Upper lobe of right lung (tissue), 1 donor: ENCODE measurements around the gene C11orf71. TPM values are rescaled to one million over a fixed set of nuclear protein-coding genes. Genes with fewer than 3 reads are reported as not detected.
A peak's percentile ranks its signal among the peaks of the same experiment; 100 is the strongest.

Experiments
- ATAC-seq: fragments of 200-7000 bp; cut with Tn5 transposase; one replicate; pipeline ENCODE4 v1.9.1; 2020; ENCODE audit warnings: mild to moderate bottlenecking, moderate library complexity
- DNase-seq: peaks from one replicate; pipeline ENCODE4 v3.0.0-alpha.2; 2020
- H3K27ac ChIP-seq: fragments of 200-600 bp; one replicate; pipeline ENCODE4 v1.8.0; 2022
- H3K27me3 ChIP-seq: fragments of 200-600 bp; one replicate; pipeline ENCODE4 v1.8.0; 2022; ENCODE audit warnings: mild to moderate bottlenecking
- H3K36me3 ChIP-seq: fragments of 200-600 bp; one replicate; pipeline ENCODE4 v1.8.0; 2022
- H3K4me1 ChIP-seq: fragments of 200-600 bp; one replicate; pipeline ENCODE4 v1.8.0; 2022
- H3K4me3 ChIP-seq: fragments of 200-600 bp; one replicate; pipeline ENCODE4 v1.8.0; 2022; ENCODE audit warnings: mild to moderate bottlenecking
- H3K9me3 ChIP-seq: fragments of 200-600 bp; one replicate; pipeline ENCODE4 v1.8.0; 2022
- intact Hi-C: fragments of 100-400 bp; cut with DNase I; formaldehyde crosslinking; loops from one replicate; pipeline ENCODE4 v1.11.0; 2022
- total RNA-seq: library from RNA; stranded (reverse); fragmentation: NEBNext Ultra II Directional; extraction: Animal tissue kit (Norgen Biotek cat#: 25700); gene quantifications from one replicate; pipeline ENCODE4 v1.2.1, GENCODE V29; 2021
- TF ChIP-seq, protein P1 (sequence below): fragments of 200-600 bp; IDR thresholded peaks from one replicate; pipeline ENCODE4 v1.8.0; 2022; ENCODE audit warnings: antibody characterized with exemption
- donor health status: DM: no; HTN: yes; CAD: no; lungs with severe emphysema.

Gene C11orf71
- total RNA-seq, 1 donor from 2014 or later: 8.1 TPM

DNA sequence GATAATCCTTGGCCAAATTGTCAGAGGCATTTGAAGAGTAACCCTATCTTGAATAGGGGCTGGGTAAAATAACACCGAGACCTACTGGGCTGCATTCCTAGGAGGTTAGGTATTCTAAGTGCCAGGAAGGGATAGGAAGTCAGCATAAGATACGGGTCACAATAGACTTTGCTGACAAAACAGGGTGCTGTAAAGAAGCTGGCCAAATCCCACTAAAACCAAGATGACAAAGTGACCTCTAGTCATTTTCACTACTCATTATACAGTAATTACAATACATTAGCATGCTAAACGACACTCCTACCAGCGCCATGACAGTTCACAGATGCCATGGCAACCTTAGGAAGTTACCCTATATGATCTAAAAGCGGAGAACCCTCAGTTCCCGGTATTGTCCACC is 38.0 kb upstream of the C11orf71 start:
- H3K36me3 ChIP-seq: no peaks in the 10 kb centered on the region
- peak; percentile 42 for ATAC-seq
- TF ChIP-seq, protein P1, sequence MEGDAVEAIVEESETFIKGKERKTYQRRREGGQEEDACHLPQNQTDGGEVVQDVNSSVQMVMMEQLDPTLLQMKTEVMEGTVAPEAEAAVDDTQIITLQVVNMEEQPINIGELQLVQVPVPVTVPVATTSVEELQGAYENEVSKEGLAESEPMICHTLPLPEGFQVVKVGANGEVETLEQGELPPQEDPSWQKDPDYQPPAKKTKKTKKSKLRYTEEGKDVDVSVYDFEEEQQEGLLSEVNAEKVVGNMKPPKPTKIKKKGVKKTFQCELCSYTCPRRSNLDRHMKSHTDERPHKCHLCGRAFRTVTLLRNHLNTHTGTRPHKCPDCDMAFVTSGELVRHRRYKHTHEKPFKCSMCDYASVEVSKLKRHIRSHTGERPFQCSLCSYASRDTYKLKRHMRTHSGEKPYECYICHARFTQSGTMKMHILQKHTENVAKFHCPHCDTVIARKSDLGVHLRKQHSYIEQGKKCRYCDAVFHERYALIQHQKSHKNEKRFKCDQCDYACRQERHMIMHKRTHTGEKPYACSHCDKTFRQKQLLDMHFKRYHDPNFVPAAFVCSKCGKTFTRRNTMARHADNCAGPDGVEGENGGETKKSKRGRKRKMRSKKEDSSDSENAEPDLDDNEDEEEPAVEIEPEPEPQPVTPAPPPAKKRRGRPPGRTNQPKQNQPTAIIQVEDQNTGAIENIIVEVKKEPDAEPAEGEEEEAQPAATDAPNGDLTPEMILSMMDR: no peak
- H3K27me3 ChIP-seq: no peaks in the 10 kb centered on the region
- H3K4me3 ChIP-seq: peak overlapping the region; percentile 85
- peak overlapping the region; percentile 88 for H3K27ac ChIP-seq
- peaks cover 18% of the 10 kb centered on the region for H3K4me1 ChIP-seq
- DNase-seq: no peak
- H3K9me3 ChIP-seq: no peaks in the 10 kb centered on the region
- intact Hi-C loops: no loop called here

DNA sequence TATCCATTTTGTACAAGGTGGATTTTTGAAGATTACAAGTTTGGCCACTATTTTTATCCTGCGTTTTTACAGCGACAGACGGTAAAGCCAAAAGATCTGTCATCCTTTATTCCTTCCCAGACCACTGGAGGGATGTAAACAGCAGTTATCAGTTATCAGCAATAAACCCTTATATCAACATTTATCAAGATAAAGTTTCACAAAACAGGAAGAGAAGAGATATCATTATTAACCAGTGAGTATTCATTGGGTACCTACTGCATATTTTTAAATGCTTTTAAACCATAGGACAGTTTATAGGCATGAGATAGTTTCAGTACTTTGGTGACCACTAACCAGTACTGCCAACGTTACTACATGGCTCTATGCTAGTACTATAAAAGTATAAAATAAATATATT is 33.1 kb upstream of the C11orf71 start:
- Histone ChIP-seq H3K27ac (no peak overlapping the region), H3K4me1 (peaks cover 1% of the 10 kb centered on the region), H3K4me3 (no peak overlapping the region), H3K27me3 (no peaks in the 10 kb centered on the region), H3K36me3 (no peaks in the 10 kb centered on the region), H3K9me3 (no peaks in the 10 kb centered on the region)
- ATAC-seq: no peak
- intact Hi-C loops: no loop called here
- DNase-seq: no peak
- TF ChIP-seq, protein P1: no peak

DNA sequence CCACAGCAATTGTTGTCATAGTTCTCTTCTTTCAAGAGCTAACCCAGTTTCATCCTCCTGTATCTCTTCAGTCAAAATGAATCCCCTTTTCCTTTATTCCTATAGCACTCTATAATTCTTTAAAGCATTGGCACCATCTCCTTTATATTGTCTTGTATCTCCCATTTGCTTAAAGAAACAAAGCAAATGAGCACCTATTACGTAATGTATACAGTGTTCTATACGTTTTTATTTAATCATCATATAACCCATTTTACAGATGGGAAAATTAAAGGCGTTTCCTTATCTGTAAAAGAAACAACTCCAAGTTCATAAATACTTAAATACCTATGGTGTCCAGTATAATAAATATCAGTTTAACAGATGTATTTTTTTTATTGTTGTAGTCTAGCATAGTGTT is 32.6 kb upstream of the C11orf71 start:
- Histone ChIP-seq H3K9me3 (no peaks in the 10 kb centered on the region), H3K27me3 (no peaks in the 10 kb centered on the region), H3K27ac (no peak overlapping the region), H3K4me3 (no peak overlapping the region), H3K36me3 (no peaks in the 10 kb centered on the region), H3K4me1 (no peaks in the 10 kb centered on the region)
- DNase-seq (no peak), ATAC-seq (no peak)
- TF ChIP-seq, protein P1: no peak
- intact Hi-C loops: no loop called here

GRCh38 chr11:114430290-114430689 is 30.0 kb upstream of the C11orf71 start:
- H3K9me3 ChIP-seq: no peaks in the 10 kb centered on the region
- H3K36me3 ChIP-seq: no peaks in the 10 kb centered on the region
- H3K4me1 ChIP-seq: no peaks in the 10 kb centered on the region
- ATAC-seq: no peak
- no peaks in the 10 kb centered on the region for H3K27me3 ChIP-seq
- no peak overlapping the region for H3K27ac ChIP-seq
- H3K4me3 ChIP-seq: no peak overlapping the region
- TF ChIP-seq, protein P1: no peak
- no peak for DNase-seq
- intact Hi-C loops: no loop called here

GRCh38 chr11:114426280-114426679 is 26.0 kb upstream of the C11orf71 start:
- H3K9me3 ChIP-seq: no peaks in the 10 kb centered on the region
- no peak overlapping the region for H3K27ac ChIP-seq
- H3K36me3 ChIP-seq: no peaks in the 10 kb centered on the region
- intact Hi-C loops: no loop called here
- H3K27me3 ChIP-seq: no peaks in the 10 kb centered on the region
- DNase-seq (no peak), ATAC-seq (no peak)
- TF ChIP-seq, protein P1: no peak
- no peak overlapping the region for H3K4me3 ChIP-seq
- H3K4me1 ChIP-seq: no peaks in the 10 kb centered on the region

GRCh38 chr11:114416441-114416961 is 16.2 kb upstream of the C11orf71 start:
- no peak for DNase-seq
- TF ChIP-seq, protein P1: no peak
- H3K4me1 ChIP-seq: no peaks in the 10 kb centered on the region
- intact Hi-C loops: no loop called here
- no peak overlapping the region for H3K4me3 ChIP-seq
- H3K9me3 ChIP-seq: no peaks in the 10 kb centered on the region
- ATAC-seq: peak; percentile 35
- H3K36me3 ChIP-seq: peaks cover 10% of the 10 kb centered on the region
- H3K27me3 ChIP-seq: no peaks in the 10 kb centered on the region
- no peak overlapping the region for H3K27ac ChIP-seq
